GM12878 (cell line): ENCODE data around the gene HEMK1. TPM values are rescaled to one million over a fixed set of nuclear protein-coding genes. Genes with fewer than 3 reads are reported as not detected.

Source experiments
- ATAC-seq: fragments of 200-7000 bp; cut with Tn5 transposase; 3 replicates; pipeline ENCODE4 v1.9.1; 2020; ENCODE audit warnings: mild to moderate bottlenecking, moderate library complexity
- BruUV-seq: library from RNA; stranded (reverse); fragments of 400-500 nt; replicated peaks from 2 replicates; lab custom pipeline; 2021; lab: Mats Ljungman, UMichigan
- CTCF ChIA-PET: fragments of 300-600 bp; sonication (Branson Sonifier 250); formaldehyde crosslinking; extraction: SDS; loops from one replicate; lab custom pipeline; 2021; ENCODE audit warnings: inconsistent platforms; lab: Yijun Ruan, JAX
- POLR2A ChIA-PET: fragments of 350-600 bp; formaldehyde crosslinking; extraction: SDS; loops from one replicate; lab custom pipeline; 2021; ENCODE audit warnings: inconsistent platforms; lab: Charles Lee
- RAD21 ChIA-PET: fragments of 300-600 bp; sonication (Branson Sonifier 250); formaldehyde crosslinking; loops from one replicate; lab custom pipeline; 2023; ENCODE audit warnings: antibody characterized with exemption; ENCODE audit not compliant: unreplicated experiment; lab: Charles Lee
- SMC1A ChIA-PET: fragments of 300-600 bp; sonication (Branson Sonifier 250); formaldehyde crosslinking; loops from one replicate; lab custom pipeline; 2023; ENCODE audit not compliant: unreplicated experiment, uncharacterized antibody; lab: Charles Lee
- DNase-seq: peaks from one replicate; pipeline ENCODE4 v3.0.0-alpha.2; 2011; ENCODE audit warnings: low read depth, low spot score
- FAIRE-seq: peaks from 3 replicates; lab custom pipeline; 2011; peaks lifted over from hg19 to GRCh38; lab: Jason Lieb, UNC
- H2AFZ ChIP-seq: 2 replicates; pipeline ENCODE4 v1.6.0; 2011; ENCODE audit warnings: low read depth, low read length, control low read depth; ENCODE audit not compliant: control insufficient read depth
- H3K27ac ChIP-seq: 2 replicates; pipeline ENCODE4 v1.5.1; 2011; ENCODE audit warnings: control low read depth; ENCODE audit not compliant: control insufficient read depth, insufficient read depth
- H3K27me3 ChIP-seq, 2 experiments: replicated peaks in 1 of 2; 2 replicates each; pipeline versions ENCODE4 v1.6.0 to v1.6.1; 2011; ENCODE audit warnings: low read length in 1 of 2; ENCODE audit not compliant: control insufficient read depth in 2 of 2, insufficient read depth in 2 of 2
- H3K36me3 ChIP-seq, 2 experiments: 2 replicates each; pipeline ENCODE4 v1.5.1; 2011; ENCODE audit warnings: low read length in 1 of 2; ENCODE audit not compliant: control insufficient read depth in 2 of 2, insufficient read depth in 2 of 2
- H3K4me1 ChIP-seq: 2 replicates; pipeline ENCODE4 v1.6.1; 2011; ENCODE audit warnings: mild to moderate bottlenecking, low read length, moderate library complexity, mixed read lengths; ENCODE audit not compliant: control insufficient read depth, insufficient read depth
- H3K4me2 ChIP-seq: 2 replicates; pipeline ENCODE4 v1.6.0; 2011; ENCODE audit warnings: control low read depth; ENCODE audit not compliant: control insufficient read depth, insufficient read depth
- H3K4me3 ChIP-seq: fragments of 200-600 bp; sonication (generic); 2 replicates; pipeline ENCODE4 v1.5.1; 2016
- H3K79me2 ChIP-seq: 2 replicates; pipeline ENCODE4 v1.6.0; 2011; ENCODE audit warnings: low read length; ENCODE audit not compliant: control insufficient read depth, insufficient read depth
- H3K9ac ChIP-seq: 2 replicates; pipeline ENCODE4 v1.8.0; 2011; ENCODE audit warnings: low read length, control low read depth, mixed read lengths; ENCODE audit not compliant: control insufficient read depth, insufficient read depth
- H3K9me3 ChIP-seq: replicated peaks from 3 replicates; pipeline ENCODE4 v1.5.1; 2011; ENCODE audit warnings: mild to moderate bottlenecking, low read length; ENCODE audit not compliant: control insufficient read depth, insufficient read depth
- H4K20me1 ChIP-seq: 2 replicates; pipeline ENCODE4 v1.6.0; 2011; ENCODE audit not compliant: control insufficient read depth, insufficient read depth
- HDAC6 ChIP-seq: fragments of 200-600 bp; sonication (generic); IDR thresholded peaks from one replicate; pipeline ENCODE4 v1.8.0; 2017; ENCODE audit warnings: antibody characterized with exemption; ENCODE audit not compliant: unreplicated experiment
- KAT2A ChIP-seq: conservative IDR thresholded peaks from 2 replicates; pipeline ENCODE4 v1.6.1; 2011; ENCODE audit warnings: low read depth, low read length; ENCODE audit not compliant: control insufficient read depth
- MYB ChIP-seq: fragments of 150-350 bp; IDR thresholded peaks from 2 replicates; pipeline ENCODE4 v1.6.1; 2014; ENCODE audit warnings: mild to moderate bottlenecking, low read depth, low read length, borderline replicate concordance
- NFIC ChIP-seq: IDR thresholded peaks from 2 replicates; pipeline ENCODE4 v1.6.1; 2012; ENCODE audit warnings: low read depth, mild to moderate bottlenecking, inconsistent platforms, low read length, moderate library complexity
- NR2C1 ChIP-seq: fragments of 450-650 bp; IDR thresholded peaks from 2 replicates; pipeline ENCODE4 v1.6.1; 2017; ENCODE audit warnings: antibody characterized with exemption, mild to moderate bottlenecking, moderate library complexity
- NR2C2 ChIP-seq: IDR thresholded peaks from 2 replicates; pipeline ENCODE4 v1.6.1; 2011; ENCODE audit warnings: borderline replicate concordance, low read depth; ENCODE audit not compliant: control insufficient read depth, insufficient read length
- RB1 ChIP-seq: fragments of 450-650 bp; formaldehyde crosslinking; IDR thresholded peaks from 2 replicates; pipeline ENCODE4 v1.6.1; 2017; ENCODE audit warnings: mild to moderate bottlenecking, borderline replicate concordance
- SMAD5 ChIP-seq: IDR thresholded peaks from 2 replicates; pipeline ENCODE4 v1.6.1; 2016; ENCODE audit warnings: antibody characterized with exemption, low read depth
- WGBS: methylation state at CpG from one replicate; pipeline ENCODE4 v1.1.6; 2016; ENCODE audit warnings: low lambda C conversion rate; ENCODE audit not compliant: insufficient replicate concordance, insufficient coverage; ENCODE audit errors: missing lambda C conversion rate; 5-methylcytosine and 5-hydroxymethylcytosine counted together
- in situ Hi-C: fragments of 300-500 bp; cut with MboI; formaldehyde crosslinking; loops from 9 replicates; pipeline ENCODE4 v1.14.3; 2018; ENCODE audit warnings: mixed read lengths
- intact Hi-C: fragments of 100-400 bp; cut with micrococcal nuclease; formaldehyde crosslinking; loops from one replicate; pipeline ENCODE4 v1.14.2; 2022; ENCODE audit not compliant: unreplicated experiment
- polyA plus RNA-seq, 11 experiments: library from polyadenylated mRNA; depleted of rRNA in 4 of 11; unstranded in 6 of 11; stranded (reverse) in 5 of 11; fragments of >200 nt; fragmentation: Nextera tagmentation in 4 of 11; fragmentation: Illumina TruSeq in 1 of 11; extraction: Ambion mirVana in 4 of 11; extraction: Trizol in 1 of 11; gene quantifications; 1 replicate in 1 of 11; 2 replicates in 10 of 11; pipeline versions ENCODE4 v1.2.1 to v1.2.3, GENCODE V29; 2011 to 2016; ENCODE audit warnings: inconsistent platforms in 2 of 11, missing spikeins in 2 of 11, low read depth in 1 of 11
- total RNA-seq, 4 experiments: library from RNA; depleted of rRNA in 3 of 4; stranded (reverse); fragments of >200 nt in 3 of 4; fragmentation: Illumina TruSeq in 1 of 4; extraction: Trizol in 1 of 4; gene quantifications; 2 replicates each; pipeline versions ENCODE4 v1.2.1 to v1.2.3, GENCODE V29; 2013 to 2021
- TF ChIP-seq, protein P1 (sequence below): IDR thresholded peaks from 2 replicates; pipeline ENCODE4 v1.6.1; 2012; ENCODE audit warnings: low read length, inconsistent platforms
- TF ChIP-seq, protein P2 (sequence below): IDR thresholded peaks from 2 replicates; pipeline ENCODE4 v1.6.1; 2011; ENCODE audit warnings: borderline replicate concordance, low read depth, mild to moderate bottlenecking, moderate library complexity, mixed read lengths, low read length; ENCODE audit not compliant: insufficient read depth; ENCODE audit errors: extremely low read length
- TF ChIP-seq, protein P3 (sequence below): IDR thresholded peaks from 2 replicates; pipeline ENCODE4 v1.6.1; 2011; ENCODE audit warnings: borderline replicate concordance, low read depth, mild to moderate bottlenecking, moderate library complexity, low read length; ENCODE audit not compliant: insufficient read depth, poor library complexity, severe bottlenecking
- TF ChIP-seq, protein P4 (sequence below): fragments of 450-650 bp; formaldehyde crosslinking; IDR thresholded peaks from 2 replicates; pipeline ENCODE4 v1.4.0; 2020; ENCODE audit warnings: mild to moderate bottlenecking, moderate library complexity

Gene HEMK1
- total and polyA plus RNA-seq, 10 of the 15 experiments (the other 5 are each of a cell fraction or from before 2014, with no cell fraction given) = 2.8 to 19.0 (median 12.0) TPM

DNA sequence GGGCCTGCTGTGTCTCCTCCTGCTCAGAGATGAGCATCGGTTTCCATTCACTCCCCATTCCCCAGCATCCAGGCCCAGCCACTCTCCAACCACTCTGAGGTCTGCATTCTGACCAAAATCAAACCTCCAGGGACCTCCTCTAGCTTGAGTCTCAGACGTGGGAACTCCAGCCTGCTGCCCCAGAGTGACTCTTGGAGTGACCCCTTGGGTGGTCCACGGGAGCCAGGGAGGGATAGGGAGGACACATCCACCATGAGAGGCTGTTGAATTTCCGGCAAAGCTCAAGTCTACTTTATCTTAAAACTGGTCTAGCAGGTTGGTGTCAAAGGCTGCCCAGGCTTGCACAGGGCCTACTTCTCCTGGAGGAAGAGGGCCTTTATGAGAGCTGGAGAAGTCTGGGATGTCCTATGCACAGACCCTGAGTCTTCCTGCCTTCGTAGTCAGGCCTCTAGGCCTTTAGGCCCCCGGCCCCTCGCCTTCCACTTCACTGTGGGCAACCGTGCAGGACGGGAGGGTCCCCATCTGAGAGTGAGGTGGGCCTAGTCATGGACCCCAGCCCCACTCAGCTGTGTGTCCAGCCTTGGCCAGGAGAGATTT, 33.4 kb downstream of the HEMK1 start:
- DNase-seq (no peak), FAIRE-seq (no peak), ATAC-seq (no peak)
- H3K4me1 ChIP-seq = peaks cover 21% of the 10 kb centered on the region
- no peak overlapping the region for H3K4me2 ChIP-seq
- no peak overlapping the region for H3K9ac ChIP-seq
- 40% methylated on average over 9 of the region's 9 CpGs for WGBS
- no peaks in the 10 kb centered on the region for H3K27me3 ChIP-seq
- no peaks in the 10 kb centered on the region for H3K79me2 ChIP-seq
- intact Hi-C loops = no loop called here
- H3K27ac ChIP-seq = no peak overlapping the region
- H4K20me1 ChIP-seq = no peaks in the 10 kb centered on the region
- ChIA-PET CTCF (interaction anchor here (1.3 to 4.8 kb wide), 7 partner anchors 8 to 31 kb away, joined by 3 to 42 read pairs (median 13); partner anchors contain the start of gene CISH), SMC1A (interaction anchor here (1.1 to 3.3 kb wide), 5 partner anchors 11 to 34 kb away, joined by 3 to 15 read pairs (median 5); partner anchors contain the start of gene HEMK1), RAD21 (interaction anchor here (1.3 to 3.0 kb wide), 4 partner anchors 8 to 31 kb away, joined by 3 to 32 read pairs (median 10); partner anchors contain the start of gene CISH), POLR2A (interaction anchor here (0.9 to 7.6 kb wide), 6 partner anchors 8 to 36 kb away, joined by 3 to 65 read pairs (median 7); partner anchors contain the start of genes C3orf18, CISH and HEMK1)
- BruUV-seq = no TSS peak
- no peaks in the 10 kb centered on the region for H3K36me3 ChIP-seq
- H2AFZ ChIP-seq = no peak overlapping the region
- no peaks in the 10 kb centered on the region for H3K9me3 ChIP-seq
- H3K4me3 ChIP-seq = no peak overlapping the region
- in situ Hi-C loops = loop anchor here (25.0 kb wide), 1 partner anchor 1085 kb away; no protein-coding TSS in a partner anchor
- TF ChIP-seq, protein P1, sequence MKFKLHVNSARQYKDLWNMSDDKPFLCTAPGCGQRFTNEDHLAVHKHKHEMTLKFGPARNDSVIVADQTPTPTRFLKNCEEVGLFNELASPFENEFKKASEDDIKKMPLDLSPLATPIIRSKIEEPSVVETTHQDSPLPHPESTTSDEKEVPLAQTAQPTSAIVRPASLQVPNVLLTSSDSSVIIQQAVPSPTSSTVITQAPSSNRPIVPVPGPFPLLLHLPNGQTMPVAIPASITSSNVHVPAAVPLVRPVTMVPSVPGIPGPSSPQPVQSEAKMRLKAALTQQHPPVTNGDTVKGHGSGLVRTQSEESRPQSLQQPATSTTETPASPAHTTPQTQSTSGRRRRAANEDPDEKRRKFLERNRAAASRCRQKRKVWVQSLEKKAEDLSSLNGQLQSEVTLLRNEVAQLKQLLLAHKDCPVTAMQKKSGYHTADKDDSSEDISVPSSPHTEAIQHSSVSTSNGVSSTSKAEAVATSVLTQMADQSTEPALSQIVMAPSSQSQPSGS = no peak
- no peak for TF ChIP-seq NR2C1
- no peak for TF ChIP-seq SMAD5
- TF ChIP-seq RB1 = no peak
- TF ChIP-seq, protein P2, sequence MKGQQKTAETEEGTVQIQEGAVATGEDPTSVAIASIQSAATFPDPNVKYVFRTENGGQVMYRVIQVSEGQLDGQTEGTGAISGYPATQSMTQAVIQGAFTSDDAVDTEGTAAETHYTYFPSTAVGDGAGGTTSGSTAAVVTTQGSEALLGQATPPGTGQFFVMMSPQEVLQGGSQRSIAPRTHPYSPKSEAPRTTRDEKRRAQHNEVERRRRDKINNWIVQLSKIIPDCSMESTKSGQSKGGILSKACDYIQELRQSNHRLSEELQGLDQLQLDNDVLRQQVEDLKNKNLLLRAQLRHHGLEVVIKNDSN = no peak
- no peak for TF ChIP-seq MYB
- no peak for TF ChIP-seq NFIC
- TF ChIP-seq KAT2A = no peak
- TF ChIP-seq, protein P3, sequence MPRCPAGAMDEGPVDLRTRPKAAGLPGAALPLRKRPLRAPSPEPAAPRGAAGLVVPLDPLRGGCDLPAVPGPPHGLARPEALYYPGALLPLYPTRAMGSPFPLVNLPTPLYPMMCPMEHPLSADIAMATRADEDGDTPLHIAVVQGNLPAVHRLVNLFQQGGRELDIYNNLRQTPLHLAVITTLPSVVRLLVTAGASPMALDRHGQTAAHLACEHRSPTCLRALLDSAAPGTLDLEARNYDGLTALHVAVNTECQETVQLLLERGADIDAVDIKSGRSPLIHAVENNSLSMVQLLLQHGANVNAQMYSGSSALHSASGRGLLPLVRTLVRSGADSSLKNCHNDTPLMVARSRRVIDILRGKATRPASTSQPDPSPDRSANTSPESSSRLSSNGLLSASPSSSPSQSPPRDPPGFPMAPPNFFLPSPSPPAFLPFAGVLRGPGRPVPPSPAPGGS = no peak
- no peak for TF ChIP-seq HDAC6
- no peak for TF ChIP-seq NR2C2
- TF ChIP-seq, protein P4, sequence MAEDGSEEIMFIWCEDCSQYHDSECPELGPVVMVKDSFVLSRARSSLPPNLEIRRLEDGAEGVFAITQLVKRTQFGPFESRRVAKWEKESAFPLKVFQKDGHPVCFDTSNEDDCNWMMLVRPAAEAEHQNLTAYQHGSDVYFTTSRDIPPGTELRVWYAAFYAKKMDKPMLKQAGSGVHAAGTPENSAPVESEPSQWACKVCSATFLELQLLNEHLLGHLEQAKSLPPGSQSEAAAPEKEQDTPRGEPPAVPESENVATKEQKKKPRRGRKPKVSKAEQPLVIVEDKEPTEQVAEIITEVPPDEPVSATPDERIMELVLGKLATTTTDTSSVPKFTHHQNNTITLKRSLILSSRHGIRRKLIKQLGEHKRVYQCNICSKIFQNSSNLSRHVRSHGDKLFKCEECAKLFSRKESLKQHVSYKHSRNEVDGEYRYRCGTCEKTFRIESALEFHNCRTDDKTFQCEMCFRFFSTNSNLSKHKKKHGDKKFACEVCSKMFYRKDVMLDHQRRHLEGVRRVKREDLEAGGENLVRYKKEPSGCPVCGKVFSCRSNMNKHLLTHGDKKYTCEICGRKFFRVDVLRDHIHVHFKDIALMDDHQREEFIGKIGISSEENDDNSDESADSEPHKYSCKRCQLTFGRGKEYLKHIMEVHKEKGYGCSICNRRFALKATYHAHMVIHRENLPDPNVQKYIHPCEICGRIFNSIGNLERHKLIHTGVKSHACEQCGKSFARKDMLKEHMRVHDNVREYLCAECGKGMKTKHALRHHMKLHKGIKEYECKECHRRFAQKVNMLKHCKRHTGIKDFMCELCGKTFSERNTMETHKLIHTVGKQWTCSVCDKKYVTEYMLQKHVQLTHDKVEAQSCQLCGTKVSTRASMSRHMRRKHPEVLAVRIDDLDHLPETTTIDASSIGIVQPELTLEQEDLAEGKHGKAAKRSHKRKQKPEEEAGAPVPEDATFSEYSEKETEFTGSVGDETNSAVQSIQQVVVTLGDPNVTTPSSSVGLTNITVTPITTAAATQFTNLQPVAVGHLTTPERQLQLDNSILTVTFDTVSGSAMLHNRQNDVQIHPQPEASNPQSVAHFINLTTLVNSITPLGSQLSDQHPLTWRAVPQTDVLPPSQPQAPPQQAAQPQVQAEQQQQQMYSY (CRISPR knock-in tag) = no peak
